SHP77 treated with DMSO at 0.1 percent for 48 hours (cell line): ENCODE measurements around the gene C2orf76.
A peak's percentile ranks its signal among the peaks of the same experiment; 100 is the strongest.

Experiments
- DNase-seq: peaks from one replicate; lab custom pipeline; 2025; lab: John Stamatoyannopoulos, UW

C2orf76 gene

GRCh38 chr2:119263656-119264055, 103.0 kb downstream of the C2orf76 start:
- DNase-seq, result no peak

DNA sequence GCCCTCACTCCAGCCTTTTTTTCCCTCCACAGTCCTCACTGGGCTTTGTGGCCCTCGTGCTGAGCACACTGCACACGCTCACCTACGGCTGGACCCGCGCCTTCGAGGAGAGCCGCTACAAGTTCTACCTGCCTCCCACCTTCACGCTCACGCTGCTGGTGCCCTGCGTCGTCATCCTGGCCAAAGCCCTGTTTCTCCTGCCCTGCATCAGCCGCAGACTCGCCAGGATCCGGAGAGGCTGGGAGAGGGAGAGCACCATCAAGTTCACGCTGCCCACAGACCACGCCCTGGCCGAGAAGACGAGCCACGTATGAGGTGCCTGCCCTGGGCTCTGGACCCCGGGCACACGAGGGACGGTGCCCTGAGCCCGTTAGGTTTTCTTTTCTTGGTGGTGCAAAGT, 103.6 kb downstream of the C2orf76 start:
- DNase-seq, result no peak

DNA sequence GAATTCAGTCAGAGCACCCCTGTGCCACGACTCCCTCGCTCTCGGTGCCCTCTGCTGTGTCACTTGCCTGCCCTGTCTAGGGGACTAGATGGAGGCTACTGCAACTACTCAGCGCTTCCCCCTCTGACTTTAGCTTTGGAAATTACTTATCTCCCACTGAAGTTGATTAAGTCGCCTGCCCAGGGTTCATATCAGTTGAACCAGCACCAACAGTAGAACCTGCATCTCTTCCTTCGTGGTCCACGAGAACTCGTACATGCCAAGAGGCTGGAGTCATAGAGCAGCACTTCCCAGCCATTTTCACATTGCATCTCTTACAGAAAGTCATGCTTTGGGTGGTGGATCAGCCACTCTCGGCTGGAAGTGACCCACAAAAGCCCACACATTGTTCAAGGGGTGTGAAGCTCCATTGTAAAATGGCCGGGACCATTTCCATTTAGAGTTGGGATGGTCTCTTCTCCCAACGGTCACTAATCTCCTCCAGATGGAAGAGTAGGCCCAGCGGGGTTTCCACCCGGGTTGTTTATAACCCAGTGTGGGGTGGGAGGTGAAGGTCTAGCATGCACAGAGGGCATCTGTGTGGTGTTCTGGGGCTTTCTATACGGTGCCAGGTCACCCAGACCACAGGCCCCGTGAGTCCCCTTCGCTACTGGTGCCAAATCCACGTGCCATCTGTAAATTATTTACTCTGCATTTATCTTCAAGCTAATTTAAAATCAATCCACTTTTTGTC, 105.0 kb downstream of the C2orf76 start:
- no peak for DNase-seq

GRCh38 chr2:119260646-119261492, 105.8 kb downstream of the C2orf76 start:
- DNase-seq, result no peak

GRCh38 chr2:119259296-119259860, 107.3 kb downstream of the C2orf76 start:
- no peak for DNase-seq

- no peak for DNase-seq
Observed at GRCh38 chr2:119257198-119257597, 109.4 kb downstream of the C2orf76 start.

DNA sequence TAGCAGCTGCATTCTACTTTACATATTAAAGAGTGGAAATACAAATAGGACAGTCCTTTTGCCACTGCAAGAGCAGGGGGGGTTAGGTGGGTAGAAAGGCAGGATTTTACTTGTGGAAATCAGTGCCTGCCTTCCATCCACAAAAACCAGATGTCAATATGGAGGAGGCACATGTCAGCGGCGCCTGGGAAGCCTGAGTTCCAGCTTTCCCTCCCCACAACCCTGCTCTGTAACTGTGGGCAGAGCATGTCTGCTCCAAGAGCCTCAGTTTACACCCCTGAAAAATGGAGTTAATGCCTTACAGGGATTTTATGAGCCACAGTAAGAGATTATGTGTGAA, 110.1 kb downstream of the C2orf76 start:
- no peak for DNase-seq

DNA sequence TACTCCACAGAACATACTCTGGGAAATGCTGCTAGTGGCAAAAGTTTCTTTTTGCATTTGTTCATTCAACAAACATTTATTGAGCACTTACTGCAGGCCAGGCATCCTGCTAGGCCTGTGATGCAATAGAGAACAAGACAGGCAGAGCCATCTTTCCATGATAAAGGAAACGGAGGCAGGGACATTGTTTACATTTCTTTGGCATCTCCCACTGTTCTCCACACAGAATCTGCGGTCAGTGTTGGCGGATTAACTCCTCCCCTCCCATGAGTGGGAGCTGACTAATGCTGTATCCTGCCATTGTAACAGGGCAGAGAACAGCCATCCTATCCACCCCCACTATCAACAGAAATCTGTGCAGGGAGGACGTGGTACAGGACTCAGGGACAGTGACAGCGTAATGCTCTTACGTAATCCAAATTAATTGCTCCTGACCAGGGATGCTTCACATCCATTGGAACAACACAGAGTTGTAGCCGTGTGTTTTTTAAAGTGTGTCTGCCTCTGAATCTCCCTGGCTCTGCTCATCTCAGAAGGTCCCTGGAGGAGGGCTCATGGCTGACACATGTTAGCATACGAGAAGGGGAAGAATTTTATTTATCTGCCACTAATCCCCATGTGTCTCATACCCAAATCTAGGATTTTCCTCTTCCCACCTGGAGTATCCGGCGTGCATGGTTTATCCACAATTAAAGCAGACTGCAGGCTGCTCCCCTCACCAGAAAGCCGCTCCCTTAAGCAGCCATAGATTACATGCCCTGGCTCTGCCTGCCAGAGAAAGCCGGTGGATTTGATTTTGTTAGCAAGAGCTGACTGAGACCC, 110.7 kb downstream of the C2orf76 start:
- peak; percentile 17 for DNase-seq

- DNase-seq, result no peak
Observed at GRCh38 chr2:119254601-119255080, 112.0 kb downstream of the C2orf76 start.

- DNase-seq, result no peak
Observed at GRCh38 chr2:119253760-119254600, 112.7 kb downstream of the C2orf76 start.

- DNase-seq, result no peak
Observed at GRCh38 chr2:119253114-119253702, 113.4 kb downstream of the C2orf76 start.
